B cell (primary cell): ENCODE results near the gene APOBEC3H. TPM values are rescaled to one million over a fixed set of nuclear protein-coding genes. Genes with fewer than 3 reads are reported as not detected.
A peak's percentile ranks its signal among the peaks of the same experiment; 100 is the strongest.

Experiments used
- ATAC-seq: fragments of 200-7000 bp; cut with Tn5 transposase; one replicate; pipeline ENCODE4 v1.10.0; 2021; ENCODE audit warnings: low read depth, mild to moderate bottlenecking, moderate number of reproducible peaks, moderate library complexity
- CTCF ChIA-PET: fragments of 350-600 bp; sonication (Branson Sonifier 250); formaldehyde crosslinking; loops from one replicate; lab custom pipeline; 2021; ENCODE audit warnings: antibody characterized with exemption, inconsistent platforms; lab: Charles Lee
- POLR2A ChIA-PET: fragments of 350-600 bp; sonication (Branson Sonifier 250); formaldehyde crosslinking; loops from one replicate; lab custom pipeline; 2021; ENCODE audit warnings: antibody characterized with exemption; lab: Charles Lee
- DNase-seq: peaks from one replicate; pipeline ENCODE4 v3.0.0; 2013
- H2AFZ ChIP-seq: 2 replicates; pipeline ENCODE4 v1.6.1; 2012; ENCODE audit warnings: mild to moderate bottlenecking, low read depth, low read length; ENCODE audit not compliant: insufficient read depth, poor library complexity, severe bottlenecking
- H3K27ac ChIP-seq, 2 donors: 1 replicate in 1 of 2; 2 replicates in 1 of 2; pipeline ENCODE4 v1.5.1; 2012 to 2013; ENCODE audit warnings: low read length in 2 of 2, mild to moderate bottlenecking in 2 of 2, moderate library complexity in 1 of 2
- H3K27me3 ChIP-seq, 4 experiments: fragments of 200-600 bp in 1 of 4; sonication (generic) in 1 of 4; replicated peaks in 1 of 4; 1 replicate in 2 of 4; 2 replicates in 2 of 4; pipeline versions ENCODE4 v1.6.1 to v1.7.0; 2013 to 2016; ENCODE audit warnings: low read length in 3 of 4, mild to moderate bottlenecking in 2 of 4, mixed read lengths in 1 of 4, moderate library complexity in 1 of 4; ENCODE audit not compliant: insufficient read depth in 4 of 4, control insufficient read depth in 3 of 4; ENCODE audit errors: control extremely low read depth in 1 of 4
- H3K36me3 ChIP-seq, 2 experiments: replicated peaks in 1 of 2; 1 replicate in 1 of 2; 2 replicates in 1 of 2; pipeline versions ENCODE4 v1.6.1 to v1.7.1; 2013; ENCODE audit warnings: low read length in 1 of 2; ENCODE audit not compliant: insufficient read depth in 2 of 2, control insufficient read depth in 1 of 2; ENCODE audit errors: control extremely low read depth in 1 of 2, extremely low read depth in 1 of 2
- H3K4me1 ChIP-seq, 2 donors: fragments of 200-600 bp in 1 of 2; sonication (generic) in 1 of 2; 1 replicate in 1 of 2; 2 replicates in 1 of 2; pipeline versions ENCODE4 v1.5.1 to v1.6.1; 2013 to 2017; ENCODE audit warnings: low read length in 2 of 2; ENCODE audit not compliant: control insufficient read depth in 2 of 2, insufficient read depth in 2 of 2
- H3K4me2 ChIP-seq: replicated peaks from 2 replicates; pipeline ENCODE3; 2012; ENCODE audit warnings: mild to moderate bottlenecking, low read depth, low read length; ENCODE audit not compliant: poor library complexity, severe bottlenecking
- H3K4me3 ChIP-seq, 5 experiments: fragments of 200-600 bp in 1 of 5; sonication (generic) in 1 of 5; 1 replicate in 3 of 5; 2 replicates in 2 of 5; pipeline versions ENCODE4 v1.5.1 to v1.7.0; 2011 to 2016; ENCODE audit warnings: low read length in 4 of 5, mild to moderate bottlenecking in 4 of 5, low read depth in 2 of 5, control low read depth in 1 of 5, moderate library complexity in 1 of 5; ENCODE audit not compliant: insufficient read depth in 1 of 5; ENCODE audit errors: control extremely low read depth in 1 of 5, extremely low read depth in 1 of 5
- H3K79me2 ChIP-seq: fragments of 200-600 bp; sonication (generic); one replicate; pipeline ENCODE4 v1.6.0; 2016; ENCODE audit warnings: low read length; ENCODE audit not compliant: control insufficient read depth, insufficient read depth
- H3K9ac ChIP-seq: fragments of 200-600 bp; sonication (generic); 2 replicates; pipeline ENCODE4 v1.6.1; 2017; ENCODE audit warnings: mild to moderate bottlenecking, low read length, moderate library complexity
- H3K9me3 ChIP-seq, 3 donors: one replicate each; pipeline versions ENCODE4 v1.6.1 to v1.7.1; 2013; ENCODE audit warnings: low read length in 2 of 3; ENCODE audit not compliant: control insufficient read depth in 2 of 3, insufficient read depth in 1 of 3; ENCODE audit errors: control extremely low read depth in 1 of 3
- H4K20me1 ChIP-seq: 2 replicates; pipeline ENCODE4 v1.6.0; 2012; ENCODE audit warnings: mild to moderate bottlenecking, low read length; ENCODE audit not compliant: insufficient read depth, control insufficient read depth, poor library complexity, severe bottlenecking
- H3K27ac Mint-ChIP-seq: one replicate; pipeline ENCODE4 v1.8.0; 2021; ENCODE audit warnings: mixed read lengths
- H3K27me3 Mint-ChIP-seq: one replicate; pipeline ENCODE4 v1.8.0; 2021; ENCODE audit warnings: mixed read lengths
- H3K4me1 Mint-ChIP-seq: one replicate; pipeline ENCODE4 v1.8.0; 2021; ENCODE audit warnings: mixed read lengths
- H3K4me3 Mint-ChIP-seq: one replicate; pipeline ENCODE4 v1.8.0; 2021; ENCODE audit warnings: mixed read lengths
- H3K9me3 Mint-ChIP-seq: one replicate; pipeline ENCODE4 v1.8.0; 2022; ENCODE audit warnings: mixed read lengths; ENCODE audit not compliant: insufficient read depth
- CTCF ChIP-seq: fragments of 200-600 bp; IDR thresholded peaks from one replicate; pipeline ENCODE4 v1.8.0; 2022; ENCODE audit warnings: antibody characterized with exemption, mild to moderate bottlenecking
- EZH2 ChIP-seq: IDR thresholded peaks from 2 replicates; pipeline ENCODE4 v1.6.1; 2012; ENCODE audit warnings: borderline replicate concordance, low read depth, mild to moderate bottlenecking, moderate library complexity, low read length; ENCODE audit not compliant: insufficient read depth, poor library complexity, severe bottlenecking
- WGBS: methylation state at CpG from one replicate; pipeline ENCODE4 v1.1.5; 2013; ENCODE audit warnings: missing lambda C conversion rate; ENCODE audit not compliant: insufficient coverage; 5-methylcytosine and 5-hydroxymethylcytosine counted together
- intact Hi-C: fragments of 100-400 bp; cut with micrococcal nuclease; formaldehyde crosslinking; loops from one replicate; pipeline ENCODE4 v1.10.0; 2022
- polyA plus RNA-seq: library from polyadenylated mRNA; depleted of rRNA; stranded (reverse); fragments of >200 nt; gene quantifications from 2 replicates; pipeline ENCODE4 v1.2.3, GENCODE V29; 2012
- total RNA-seq, 2 donors: library from RNA; stranded (reverse); fragments of 120-200 nt in 1 of 2; gene quantifications; 1 replicate in 1 of 2; 2 replicates in 1 of 2; pipeline versions ENCODE4 v1.2.3 to v1.2.4, GENCODE V29; 2013 to 2022

The APOBEC3H gene
- total and polyA plus RNA-seq, 2 donors (not counting 1 experiment from before 2014, with no cell fraction given): 0.59 to 1.4 TPM

DNA sequence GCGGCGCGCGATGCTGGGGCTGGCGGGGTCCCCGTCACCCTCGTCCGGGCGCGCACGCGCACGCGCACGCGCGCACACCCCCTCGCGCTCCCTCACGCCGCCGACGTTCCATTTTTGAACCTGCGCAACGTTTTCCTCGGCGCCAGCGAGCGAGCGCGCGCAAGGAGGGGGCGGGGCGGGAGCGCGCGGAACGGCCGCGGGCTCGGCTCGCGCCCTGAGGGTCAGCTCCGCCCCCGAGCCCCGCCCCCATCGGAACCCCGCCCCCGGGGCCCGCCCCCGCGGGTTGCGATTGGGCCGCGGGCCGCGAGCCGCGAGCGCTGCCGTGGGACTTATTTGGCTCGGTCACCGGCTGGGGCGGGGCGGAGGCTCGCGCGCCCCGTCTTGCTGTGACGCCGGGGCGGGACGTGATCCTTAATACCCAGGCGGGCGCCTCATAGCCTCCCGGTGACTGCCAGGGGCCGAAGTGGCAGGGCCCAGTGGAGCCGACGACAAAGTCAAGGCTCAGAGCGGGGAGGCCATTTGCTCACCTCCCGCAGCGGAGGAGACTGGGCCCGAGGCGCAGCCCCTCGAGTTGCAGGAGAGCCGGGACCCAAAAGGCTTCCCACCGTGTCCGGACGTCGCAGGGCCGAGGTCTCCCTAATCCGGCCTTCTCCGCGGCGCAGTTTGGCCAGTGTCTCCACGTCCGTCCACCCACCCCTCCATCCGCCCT lies 55.6 kb downstream of the APOBEC3H start, which contains the start of gene CBX7:
TSS of gene CBX7 (minus strand) at position 170 of the 709 bp plus-strand sequence. CDS start 236 bp downstream, outside the sequence.
- TF ChIP-seq CTCF (no peak), EZH2 (no peak)

More for the DNA sequence above, 55.6 kb downstream of the APOBEC3H start, which contains the start of gene CBX7:
- peak within 1 kb of the TSS; percentile 90 for H3K27ac Mint-ChIP-seq
- peak within 1 kb of the TSS; percentile 53 to 97 (median 87) for H3K4me3 ChIP-seq
- peaks cover 0 to 14% (median 8%) of the 10 kb centered on the region in 4 experiments for H3K27me3 ChIP-seq
- intact Hi-C loops: loop anchor here (1.0 to 5.0 kb wide), 7 partner anchors 8 to 892 kb away; partner anchors contain the start of genes ATF4, CBX6, RPL3 and RPS19BP1
- H3K36me3 ChIP-seq: peaks cover 0 to 22% of the 10 kb centered on the region in 2 experiments
- H2AFZ ChIP-seq: peak within 1 kb of the TSS; percentile 97
- H3K4me1 Mint-ChIP-seq: peaks cover 43% of the 10 kb centered on the region
- peaks cover 51% of the 10 kb centered on the region for H3K79me2 ChIP-seq
- peak within 1 kb of the TSS; percentile 81 to 97 for H3K27ac ChIP-seq
- ChIA-PET POLR2A (interaction anchor here (0.6 to 5.1 kb wide), 8 partner anchors 18 to 282 kb away, joined by 3 to 40 read pairs (median 4); partner anchors contain the start of gene RPL3), CTCF (interaction anchor here (0.7 to 5.4 kb wide), 4 partner anchors 18 to 167 kb away, joined by 3 to 28 read pairs (median 4); partner anchors contain the start of gene RPL3)
- WGBS: under 1% methylated on average over 98 of the region's 98 CpGs
- H3K9me3 ChIP-seq: no peaks in the 10 kb centered on the region
- DNase-seq (peak; percentile 96), ATAC-seq (peak; percentile 88)
- peaks cover 51 to 53% of the 10 kb centered on the region in 2 donors for H3K4me1 ChIP-seq
- H3K27me3 Mint-ChIP-seq: peaks cover 33% of the 10 kb centered on the region
- no peaks in the 10 kb centered on the region for H4K20me1 ChIP-seq
- H3K4me3 Mint-ChIP-seq: peak within 1 kb of the TSS; percentile 90
- peak within 1 kb of the TSS; percentile 98 for H3K4me2 ChIP-seq
- H3K9me3 Mint-ChIP-seq: no peaks in the 10 kb centered on the region
- H3K9ac ChIP-seq: peak within 1 kb of the TSS; percentile 88
